Spleen (tissue), 11 donors: ENCODE results near the gene VAV1. TPM values are rescaled to one million over a fixed set of nuclear protein-coding genes. Genes with fewer than 3 reads are reported as not detected.

Experiments used
- DNase-seq: peaks from one replicate; pipeline ENCODE4 v3.0.0-alpha.2; 2020
- H3K27ac ChIP-seq, 8 donors: fragments of 200-600 bp; sonication (generic) in 7 of 8; 1 replicate in 4 of 8; 2 replicates in 4 of 8; pipeline versions ENCODE4 v1.5.0 to v1.8.0; 2016 to 2021; ENCODE audit warnings: inconsistent platforms in 4 of 8, mild to moderate bottlenecking in 4 of 8, moderate library complexity in 1 of 8
- H3K27me3 ChIP-seq, 7 donors: fragments of 200-600 bp; sonication (generic) in 6 of 7; replicated peaks in 1 of 7; 1 replicate in 4 of 7; 2 replicates in 3 of 7; pipeline versions ENCODE4 v1.5.0 to v1.8.0; 2016 to 2021; ENCODE audit warnings: inconsistent platforms in 3 of 7, mild to moderate bottlenecking in 1 of 7
- H3K36me3 ChIP-seq, 6 donors: fragments of 200-600 bp; sonication (generic) in 5 of 6; 1 replicate in 4 of 6; 2 replicates in 2 of 6; pipeline versions ENCODE4 v1.5.0 to v1.8.0; 2016 to 2021; ENCODE audit warnings: inconsistent platforms in 2 of 6
- H3K4me1 ChIP-seq, 6 donors: fragments of 200-600 bp; sonication (generic) in 5 of 6; 1 replicate in 3 of 6; 2 replicates in 3 of 6; pipeline versions ENCODE4 v1.5.0 to v1.8.0; 2016 to 2021; ENCODE audit warnings: inconsistent platforms in 3 of 6
- H3K4me3 ChIP-seq, 8 donors: fragments of 200-600 bp; sonication (generic) in 7 of 8; 1 replicate in 4 of 8; 2 replicates in 4 of 8; pipeline versions ENCODE4 v1.5.0 to v1.8.0; 2016 to 2021; ENCODE audit warnings: inconsistent platforms in 4 of 8, mild to moderate bottlenecking in 4 of 8, moderate library complexity in 2 of 8
- H3K9me3 ChIP-seq, 8 donors: fragments of 200-600 bp; sonication (generic) in 7 of 8; 1 replicate in 4 of 8; 2 replicates in 4 of 8; pipeline versions ENCODE4 v1.5.0 to v1.8.0; 2016 to 2021; ENCODE audit warnings: inconsistent platforms in 4 of 8
- POLR2A ChIP-seq, 3 donors: fragments of 450-650 bp; IDR thresholded peaks; one replicate each; pipeline ENCODE4 v1.5.1; 2017; ENCODE audit warnings: antibody characterized with exemption in 3 of 3, mild to moderate bottlenecking in 1 of 3
- POLR2AphosphoS5 ChIP-seq, 3 donors: sonication (generic); formaldehyde crosslinking; IDR thresholded peaks; one replicate each; pipeline ENCODE4 v1.5.1; 2017; ENCODE audit warnings: antibody characterized with exemption in 3 of 3
- WGBS, 5 donors: extraction: QIAGEN DNeasy Blood & Tissue Kit in 3 of 5; methylation state at CpG; one replicate each; pipeline versions ENCODE4 v1.1.5 to v1.1.7; 2013 to 2018; 5-methylcytosine and 5-hydroxymethylcytosine counted together
- intact Hi-C: fragments of 100-400 bp; cut with DNase I; formaldehyde crosslinking; loops from one replicate; pipeline ENCODE4 v1.15.0; 2023; ENCODE audit warnings: low total_unique reads
- polyA plus RNA-seq, 3 donors: library from polyadenylated mRNA; stranded (reverse); fragments of 200-250 nt; gene quantifications; one replicate each; pipeline ENCODE4 v1.2.1, GENCODE V29; 2013
- total RNA-seq, 7 donors: library from RNA; depleted of rRNA in 3 of 7; stranded (reverse); fragments of >200 nt in 3 of 7; fragmentation: NEBNext Ultra II Directional in 4 of 7; extraction: Animal tissue kit (Norgen Biotek cat#: 25700) in 4 of 7; gene quantifications; one replicate each; pipeline versions ENCODE4 v1.1.0 to v1.2.1, GENCODE V29; 2016 to 2021
- TF ChIP-seq, protein P1 (sequence below), 11 experiments: fragments of 200-600 bp in 7 of 11; fragments of 450-650 bp in 4 of 11; sonication (generic) in 4 of 11; IDR thresholded peaks in 8 of 11; conservative IDR thresholded peaks in 3 of 11; 1 replicate in 7 of 11; 2 replicates in 4 of 11; pipeline versions ENCODE4 v1.4.0 to v1.8.0; 2016 to 2021; ENCODE audit warnings: antibody characterized with exemption in 11 of 11, inconsistent platforms in 4 of 11, mild to moderate bottlenecking in 1 of 11
- donor health status: healthy with polysubstance abuse.
- donor health status: DM: no; HTN: no; CAD: no; lungs with moderate emphysema.
- donor health status: DM: no; HTN: no; CAD: no.
- donor health status: Bipolar disorder and iron deficiency.
- donor health status: healthy.
- donor health status: DM: no; HTN: no; CAD: no.
- donor health status: DM: yes; HTN: yes; CAD: no.

VAV1 gene
- total and polyA plus RNA-seq, 10 donors, result 34.8 to 151 (median 83.1) TPM

DNA sequence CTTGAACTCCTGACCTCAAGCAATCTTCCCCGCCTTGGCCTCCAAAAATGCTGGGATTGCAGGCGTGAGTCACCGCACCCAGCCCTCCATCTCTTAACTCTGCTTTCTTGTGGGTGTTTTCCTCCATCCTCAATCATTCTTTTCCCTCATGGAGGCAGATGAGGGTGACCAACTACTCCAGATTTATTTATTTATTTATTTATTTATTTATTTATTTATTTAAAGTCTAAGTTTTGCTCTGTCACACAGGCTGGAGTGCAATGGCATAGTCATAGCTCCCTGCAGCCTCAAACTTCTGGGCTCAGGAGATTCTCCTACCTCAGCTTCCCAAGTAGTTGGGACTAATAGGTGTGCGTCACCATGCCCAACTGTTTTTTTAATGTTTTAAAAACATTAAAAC lies 14.9 kb downstream of the VAV1 start:
- Histone ChIP-seq H3K27me3 (no peaks in the 10 kb centered on the region), H3K4me1 (peaks cover 0 to 84% (median 13%) of the 10 kb centered on the region in 6 donors), H3K4me3 (no peak overlapping the region), H3K27ac (no peak overlapping the region), H3K9me3 (no peaks in the 10 kb centered on the region), H3K36me3 (peaks cover 0 to 93% (median 15%) of the 10 kb centered on the region in 6 donors)
- intact Hi-C loops, result no loop called here
- DNase-seq, result no peak
- 83 to 98% (median 94%) methylated on average over 4 of the region's 4 CpGs for WGBS, 5 donors
- TF ChIP-seq, protein P1, sequence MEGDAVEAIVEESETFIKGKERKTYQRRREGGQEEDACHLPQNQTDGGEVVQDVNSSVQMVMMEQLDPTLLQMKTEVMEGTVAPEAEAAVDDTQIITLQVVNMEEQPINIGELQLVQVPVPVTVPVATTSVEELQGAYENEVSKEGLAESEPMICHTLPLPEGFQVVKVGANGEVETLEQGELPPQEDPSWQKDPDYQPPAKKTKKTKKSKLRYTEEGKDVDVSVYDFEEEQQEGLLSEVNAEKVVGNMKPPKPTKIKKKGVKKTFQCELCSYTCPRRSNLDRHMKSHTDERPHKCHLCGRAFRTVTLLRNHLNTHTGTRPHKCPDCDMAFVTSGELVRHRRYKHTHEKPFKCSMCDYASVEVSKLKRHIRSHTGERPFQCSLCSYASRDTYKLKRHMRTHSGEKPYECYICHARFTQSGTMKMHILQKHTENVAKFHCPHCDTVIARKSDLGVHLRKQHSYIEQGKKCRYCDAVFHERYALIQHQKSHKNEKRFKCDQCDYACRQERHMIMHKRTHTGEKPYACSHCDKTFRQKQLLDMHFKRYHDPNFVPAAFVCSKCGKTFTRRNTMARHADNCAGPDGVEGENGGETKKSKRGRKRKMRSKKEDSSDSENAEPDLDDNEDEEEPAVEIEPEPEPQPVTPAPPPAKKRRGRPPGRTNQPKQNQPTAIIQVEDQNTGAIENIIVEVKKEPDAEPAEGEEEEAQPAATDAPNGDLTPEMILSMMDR (IDR thresholded peaks at IDR 0.05 in 8 of 11, conservative IDR thresholded peaks at IDR 0.05 in 3 of 11), result no peak
- TF ChIP-seq POLR2A (IDR thresholded peaks at IDR 0.05) (no peak), POLR2AphosphoS5 (IDR thresholded peaks at IDR 0.05) (no peak)

DNA sequence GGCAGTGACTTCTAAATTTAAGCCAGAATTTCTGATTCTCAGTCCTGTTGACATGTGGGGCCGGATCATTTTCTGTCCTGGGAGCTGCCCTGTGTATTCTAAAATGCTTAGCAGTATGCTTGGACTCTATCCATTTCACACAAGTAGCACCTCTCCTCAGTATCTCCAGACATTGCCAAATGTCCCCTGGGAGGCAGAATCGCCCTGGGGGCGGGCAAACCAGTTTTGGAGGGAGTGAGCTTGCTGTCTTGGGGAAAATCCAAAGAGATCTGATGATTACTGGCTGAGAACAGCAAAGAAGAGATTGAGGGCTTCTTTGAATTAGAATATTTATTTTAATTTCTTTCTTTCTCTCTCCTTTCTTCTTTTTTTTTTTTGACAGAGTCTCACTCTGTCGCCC lies 16.4 kb downstream of the VAV1 start:
- Histone ChIP-seq H3K27me3 (no peaks in the 10 kb centered on the region), H3K4me3 (no peak overlapping the region), H3K36me3 (peaks cover 0 to 91% (median 15%) of the 10 kb centered on the region in 6 donors), H3K27ac (peak overlapping the region in 1 of 8 donors; percentile 13), H3K9me3 (no peaks in the 10 kb centered on the region), H3K4me1 (peaks cover 0 to 83% (median 9%) of the 10 kb centered on the region in 6 donors)
- TF ChIP-seq POLR2A (IDR thresholded peaks at IDR 0.05) (no peak), POLR2AphosphoS5 (IDR thresholded peaks at IDR 0.05) (no peak)
- TF ChIP-seq, protein P1 (IDR thresholded peaks at IDR 0.05 in 8 of 11, conservative IDR thresholded peaks at IDR 0.05 in 3 of 11), result no peak
- DNase-seq, result no peak
- intact Hi-C loops, result no loop called here
- 83 to 95% (median 89%) methylated on average over 4 of the region's 4 CpGs for WGBS, 5 donors

DNA sequence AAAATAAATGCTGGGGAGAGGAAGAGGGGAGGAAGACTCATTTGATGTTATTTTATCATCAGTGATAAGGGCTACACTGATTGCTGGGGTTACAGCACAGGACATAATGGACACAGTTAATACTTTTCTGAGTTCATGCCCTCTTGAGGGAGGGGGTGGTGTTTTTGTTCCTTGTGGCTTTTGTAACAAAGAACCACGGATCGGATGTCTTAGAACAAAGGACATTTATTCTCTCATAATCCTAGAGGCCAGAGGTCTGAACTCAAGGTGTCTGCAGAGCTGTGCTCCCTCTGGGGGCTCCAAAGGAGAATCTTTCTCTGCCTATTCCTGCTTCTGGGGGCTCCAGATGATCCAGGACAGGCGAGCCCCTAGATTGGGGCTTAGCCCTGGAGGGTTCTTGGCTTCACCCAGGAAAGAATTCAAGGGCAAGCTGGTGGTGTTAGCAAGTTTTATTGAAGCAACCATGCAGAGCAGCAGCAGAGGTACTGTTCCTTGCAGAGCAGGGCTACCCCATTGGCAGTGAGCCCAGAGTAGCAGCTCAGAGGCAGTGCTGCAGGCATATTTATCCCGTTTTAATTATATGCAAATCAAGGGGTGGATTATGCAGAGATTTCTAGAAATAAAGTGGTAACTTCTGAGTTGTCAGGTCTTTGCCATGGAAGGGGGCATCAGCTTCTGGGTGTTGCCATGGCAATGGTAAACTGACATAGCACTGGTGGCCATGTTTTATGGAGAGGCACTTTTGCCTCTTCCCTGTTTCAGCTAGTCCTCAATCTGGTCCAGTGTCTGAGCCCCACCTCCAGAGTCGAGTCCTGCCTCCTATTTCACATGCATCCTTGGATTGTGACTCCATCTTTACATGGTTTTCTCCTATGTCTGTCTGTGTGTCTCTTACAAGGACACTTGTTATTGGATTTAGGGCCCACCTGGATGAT lies 18.0 kb downstream of the VAV1 start:
- Histone ChIP-seq H3K4me1 (peaks cover 0 to 83% (median 9%) of the 10 kb centered on the region in 6 donors), H3K36me3 (peaks cover 0 to 90% (median 4%) of the 10 kb centered on the region in 6 donors), H3K4me3 (no peak overlapping the region), H3K27me3 (no peaks in the 10 kb centered on the region), H3K9me3 (peaks cover 0 to 12% (median 10%) of the 10 kb centered on the region in 8 donors), H3K27ac (peak overlapping the region in 1 of 8 donors; percentile 4)
- TF ChIP-seq POLR2AphosphoS5 (IDR thresholded peaks at IDR 0.05), result no peak
- no peak for TF ChIP-seq POLR2A (IDR thresholded peaks at IDR 0.05)
- TF ChIP-seq, protein P1 (IDR thresholded peaks at IDR 0.05 in 8 of 11, conservative IDR thresholded peaks at IDR 0.05 in 3 of 11), result no peak
- 64 to 75% (median 69%) methylated on average over 5 of the region's 5 CpGs for WGBS, 5 donors
- DNase-seq, result no peak
- intact Hi-C loops, result no loop called here

DNA sequence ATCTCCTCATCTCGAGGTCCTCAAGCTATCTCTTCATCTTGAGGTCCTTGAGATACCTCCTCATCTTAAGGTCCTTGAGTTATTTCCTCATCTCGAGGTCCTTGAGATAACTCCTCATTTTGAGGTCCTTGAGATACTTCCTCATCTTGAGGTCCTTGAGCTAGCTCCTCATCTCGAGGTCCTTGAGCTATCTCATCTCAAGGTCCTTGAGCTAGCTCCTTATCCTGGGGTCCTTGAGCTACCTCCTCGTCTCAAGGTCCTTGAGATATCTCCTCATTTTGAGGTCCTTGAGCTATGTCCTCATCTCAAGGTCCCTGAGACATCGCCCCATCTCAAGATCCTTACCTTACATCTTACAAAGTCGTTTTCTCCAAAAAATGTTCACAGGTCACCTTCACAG lies 18.7 kb downstream of the VAV1 start:
- H3K36me3 ChIP-seq, result peaks cover 0 to 89% (median 4%) of the 10 kb centered on the region in 6 donors
- TF ChIP-seq, protein P1 (IDR thresholded peaks at IDR 0.05 in 8 of 11, conservative IDR thresholded peaks at IDR 0.05 in 3 of 11), result no peak
- TF ChIP-seq POLR2AphosphoS5 (IDR thresholded peaks at IDR 0.05) (no peak), POLR2A (IDR thresholded peaks at IDR 0.05) (no peak)
- no peak overlapping the region for H3K4me3 ChIP-seq
- no peak for DNase-seq
- no peak overlapping the region for H3K27ac ChIP-seq
- intact Hi-C loops, result no loop called here
- no peaks in the 10 kb centered on the region for H3K27me3 ChIP-seq
- peaks cover 0 to 12% (median 10%) of the 10 kb centered on the region in 8 donors for H3K9me3 ChIP-seq
- WGBS, 5 donors, result 65 to 82% (median 77%) methylated on average over 6 of the region's 6 CpGs
- H3K4me1 ChIP-seq, result peaks cover 0 to 91% (median 11%) of the 10 kb centered on the region in 6 donors
